Ishikawa (cell line): ENCODE results near the gene COL4A2.

Experiments used
- CEBPB ChIP-seq: IDR thresholded peaks from 2 replicates; pipeline ENCODE4 v1.6.1; 2012
- CREB1 ChIP-seq: IDR thresholded peaks from 2 replicates; pipeline ENCODE4 v1.6.1; 2012; ENCODE audit warnings: low read depth
- EGR1 ChIP-seq: IDR thresholded peaks from 2 replicates; pipeline ENCODE4 v1.6.1; 2012
- EP300 ChIP-seq: IDR thresholded peaks from 2 replicates; pipeline ENCODE4 v1.6.1; 2012; ENCODE audit warnings: borderline replicate concordance
- FOXM1 ChIP-seq: IDR thresholded peaks from 2 replicates; pipeline ENCODE4 v1.6.1; 2012; ENCODE audit warnings: low read depth, borderline replicate concordance
- MAX ChIP-seq: IDR thresholded peaks from 2 replicates; pipeline ENCODE4 v1.6.1; 2012
- NFIC ChIP-seq: IDR thresholded peaks from 2 replicates; pipeline ENCODE4 v1.6.1; 2012
- RAD21 ChIP-seq: IDR thresholded peaks from 2 replicates; pipeline ENCODE4 v1.6.1; 2012; ENCODE audit warnings: low read depth
- REST ChIP-seq: IDR thresholded peaks from 2 replicates; pipeline ENCODE4 v1.6.1; 2012; ENCODE audit warnings: low read depth, mild to moderate bottlenecking
- TAF1 ChIP-seq: IDR thresholded peaks from 2 replicates; pipeline ENCODE4 v1.6.1; 2012; ENCODE audit warnings: low read depth, mild to moderate bottlenecking
- TCF12 ChIP-seq: IDR thresholded peaks from 2 replicates; pipeline ENCODE4 v1.6.1; 2012; ENCODE audit warnings: low read depth
- TEAD4 ChIP-seq: IDR thresholded peaks from 2 replicates; pipeline ENCODE4 v1.6.1; 2012
- USF1 ChIP-seq: IDR thresholded peaks from 2 replicates; pipeline ENCODE4 v1.6.1; 2012
- YY1 ChIP-seq: IDR thresholded peaks from 2 replicates; pipeline ENCODE4 v1.6.1; 2012; ENCODE audit warnings: low read depth
- ZBTB7A ChIP-seq: IDR thresholded peaks from 2 replicates; pipeline ENCODE4 v1.6.1; 2012; ENCODE audit warnings: low read depth

The COL4A2 gene

DNA sequence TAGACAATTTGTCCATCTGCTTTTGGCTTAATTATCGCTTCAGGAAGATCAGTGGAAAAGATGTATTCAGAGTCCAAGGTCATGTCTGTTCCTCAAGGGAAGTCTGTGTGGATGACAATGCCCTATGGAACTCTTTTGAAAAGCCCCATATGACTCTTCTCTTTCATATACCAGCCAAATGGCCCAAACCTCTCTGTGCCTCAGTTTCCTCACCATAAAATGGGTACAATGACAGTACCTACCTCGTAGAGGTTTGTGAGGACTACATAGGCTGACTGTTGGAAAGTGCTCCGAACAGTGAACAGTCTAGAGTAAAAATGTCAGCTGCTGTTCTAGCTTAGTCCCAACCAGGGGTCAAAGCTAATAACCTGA lies 104.6 kb downstream of the COL4A2 start:
- TF ChIP-seq FOXM1 (no peak), TAF1 (no peak), TCF12 (no peak), EP300 (no peak), MAX (no peak), TEAD4 (no peak), CEBPB (no peak), USF1 (no peak)

DNA sequence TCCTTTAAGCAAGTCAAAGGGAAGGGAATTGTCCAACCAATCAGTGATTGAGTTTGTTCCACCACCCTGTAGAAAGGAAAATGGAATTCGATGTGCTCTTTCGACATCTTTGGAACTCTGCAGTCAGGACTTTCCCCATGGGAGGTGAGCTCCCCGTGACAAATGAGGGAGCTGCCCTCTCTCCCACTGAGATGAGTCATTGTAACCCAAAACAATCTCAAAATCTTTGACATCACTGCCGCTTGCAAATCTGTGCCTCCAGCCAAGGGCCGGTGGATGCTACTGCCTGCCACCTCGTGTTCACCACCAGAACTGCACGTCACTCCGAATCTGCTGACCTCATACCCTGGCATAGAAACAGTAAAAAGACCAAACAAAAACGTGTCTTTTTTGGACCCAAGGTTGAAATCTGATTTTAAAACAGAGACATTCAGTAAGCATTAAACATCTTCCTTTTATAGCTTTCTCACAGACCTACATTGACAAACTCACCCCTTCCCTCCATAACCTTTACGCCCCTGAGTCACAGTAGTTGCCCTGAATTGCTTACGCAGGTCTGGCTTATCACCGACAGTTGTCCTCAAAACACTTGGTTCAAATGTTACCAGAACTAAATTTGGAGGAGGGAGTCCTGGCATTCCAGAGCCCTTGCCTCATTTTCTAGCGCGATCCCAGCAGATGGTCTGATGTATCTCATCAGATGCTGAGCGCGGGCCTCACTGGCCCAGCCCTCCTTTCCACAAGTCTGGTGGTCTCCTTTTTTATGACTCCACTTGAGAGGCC lies 105.2 kb downstream of the COL4A2 start:
- TF ChIP-seq EP300 (peak; percentile 61), REST (no peak), TCF12 (0 out of 2 replicates have a peak, but pooled peaks have one; percentile 53), MAX (peak; percentile 54), EGR1 (no peak), TEAD4 (no peak), CEBPB (0 out of 2 replicates have a peak, but pooled peaks have one; percentile 44), NFIC (peak; percentile 39; the same call in 1 of the 2 replicates), USF1 (no peak), CREB1 (0 out of 2 replicates have a peak, but pooled peaks have one; percentile 30), YY1 (peak; percentile 44; the same call in 1 of the 2 replicates), RAD21 (peak; percentile 94), TAF1 (no peak)

GRCh38 chr13:110413016-110413675 lies 106.1 kb downstream of the COL4A2 start:
- TF ChIP-seq TCF12 = no peak
- no peak for TF ChIP-seq MAX
- no peak for TF ChIP-seq TAF1
- no peak for TF ChIP-seq CREB1
- no peak for TF ChIP-seq TEAD4
- no peak for TF ChIP-seq CEBPB
- TF ChIP-seq USF1 = no peak
- TF ChIP-seq YY1 = no peak
- TF ChIP-seq ZBTB7A = no peak
- TF ChIP-seq REST = no peak
- no peak for TF ChIP-seq EGR1

DNA sequence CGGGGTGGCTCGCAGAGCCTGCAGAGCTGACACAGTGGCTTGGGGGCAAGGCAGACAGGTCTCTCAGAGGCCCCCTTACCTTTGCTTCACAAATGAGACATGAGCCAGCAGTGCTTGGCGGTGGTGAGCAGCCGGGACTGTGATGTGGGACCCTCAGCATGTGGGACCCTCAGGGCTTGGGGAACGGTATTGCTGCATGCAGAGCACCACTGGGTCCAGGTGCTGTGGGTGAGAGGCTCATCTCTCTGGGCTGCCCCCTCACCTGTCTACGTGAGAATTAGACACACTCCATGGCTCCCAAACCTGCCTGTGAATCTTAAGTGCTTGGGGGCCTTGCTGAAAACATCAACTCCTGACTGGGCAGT lies 106.6 kb downstream of the COL4A2 start:
- TF ChIP-seq TCF12 (no peak), REST (no peak), CEBPB (no peak), USF1 (no peak), FOXM1 (no peak)
